Stimulated activated CD8-positive, alpha-beta memory T cell treated with anti-CD3 and anti-CD28 coated beads, Interleukin-4, amount 100 ng/mL, for 4 hours (primary cell): ENCODE measurements around the gene FAM83B.
"Not testable (repeated sequence)": the region's sequence is repeated elsewhere in the genome, so short reads cannot be mapped to it uniquely, and the experiment has no call there.

ENCODE experiments used
- DNase-seq, 2 donors: peaks; one replicate each; pipeline ENCODE4 v3.0.0-alpha.2; 2020; ENCODE audit warnings: low read depth in 2 of 2, low spot score in 1 of 2

The FAM83B gene

GRCh38 chr6:54860132-54860531, 13.6 kb downstream of the FAM83B start:
- no peak for DNase-seq

GRCh38 chr6:54860739-54861138, 14.2 kb downstream of the FAM83B start:
- DNase-seq, result no peak

- DNase-seq, result no peak
Observed at GRCh38 chr6:54861905-54862616, 15.5 kb downstream of the FAM83B start.

- DNase-seq, result no peak
Observed at GRCh38 chr6:54864272-54864671, 17.7 kb downstream of the FAM83B start.

GRCh38 chr6:54865091-54865631, 18.6 kb downstream of the FAM83B start:
- no peak for DNase-seq

- DNase-seq, result no peak
Observed at GRCh38 chr6:54868556-54868955, 22.0 kb downstream of the FAM83B start.

GRCh38 chr6:54873599-54873998, 27.0 kb downstream of the FAM83B start:
- DNase-seq, result no peak

- no peak for DNase-seq
Observed at GRCh38 chr6:54874349-54875048, 27.9 kb downstream of the FAM83B start.

GRCh38 chr6:54875539-54875938, 29.0 kb downstream of the FAM83B start:
- DNase-seq, result no peak

GRCh38 chr6:54876365-54876764, 29.8 kb downstream of the FAM83B start:
- DNase-seq, result no peak

GRCh38 chr6:54876871-54877270, 30.3 kb downstream of the FAM83B start:
- no peak for DNase-seq

GRCh38 chr6:54877713-54878317, 31.2 kb downstream of the FAM83B start:
- no peak for DNase-seq

- DNase-seq, result no peak
Observed at GRCh38 chr6:54878718-54879117, 32.1 kb downstream of the FAM83B start.

- no peak for DNase-seq
Observed at GRCh38 chr6:54879188-54879985, 32.8 kb downstream of the FAM83B start.

- DNase-seq, result no peak
Observed at GRCh38 chr6:54881067-54881730, 34.6 kb downstream of the FAM83B start.

GRCh38 chr6:54881891-54882290, 35.3 kb downstream of the FAM83B start:
- DNase-seq, result not testable (repeated sequence)

- no peak for DNase-seq
Observed at GRCh38 chr6:54886932-54887584, 40.5 kb downstream of the FAM83B start.

- DNase-seq, result no peak
Observed at GRCh38 chr6:54891536-54891935, 45.0 kb downstream of the FAM83B start.

- DNase-seq, result no peak
Observed at GRCh38 chr6:54892831-54893230, 46.3 kb downstream of the FAM83B start.

GRCh38 chr6:54893818-54894217, 47.2 kb downstream of the FAM83B start:
- DNase-seq, result no peak
